ENCODE results near the gene TWIST1.

The TWIST1 gene

GRCh38 chr7:19118636-19119371, 1.4 kb upstream of the TWIST1 start:
- no peak for DNase-seq (ENCODE audit: low read depth, low spot score)
- peaks cover 2% of the 10 kb centered on the region for H3K4me1 ChIP-seq (ENCODE audit: insufficient read depth, insufficient read length)
- peaks cover 74% of the 10 kb centered on the region for H3K27me3 ChIP-seq (ENCODE audit: insufficient read depth, insufficient read length)
- no peaks in the 10 kb centered on the region for H3K9me3 ChIP-seq (ENCODE audit: insufficient read depth, low read length)
- peak overlapping the region; percentile 76 for H3K4me3 ChIP-seq (ENCODE audit: insufficient read length, low read depth)
- TF ChIP-seq SUZ12 (IDR thresholded peaks at IDR 0.05; ENCODE audit: extremely low read depth, insufficient read depth, insufficient read length) (peak; percentile 49), YY1 (IDR thresholded peaks at IDR 0.05; ENCODE audit: insufficient read depth, insufficient read length) (no peak)
- no peaks in the 10 kb centered on the region for H3K36me3 ChIP-seq (ENCODE audit: insufficient read depth, insufficient read length, low read length)
- H3K9ac ChIP-seq (ENCODE audit: insufficient read length, low read depth): peak overlapping the region; percentile 45

- H3K27me3 ChIP-seq (ENCODE audit: insufficient read depth, insufficient read length): peaks cover 82% of the 10 kb centered on the region
- H3K4me3 ChIP-seq (ENCODE audit: insufficient read length, low read depth): peak overlapping the region; percentile 76
- peak overlapping the region; percentile 46 for H3K9ac ChIP-seq (ENCODE audit: insufficient read length, low read depth)
- no peak for DNase-seq (ENCODE audit: low read depth, low spot score)
- H3K9me3 ChIP-seq (ENCODE audit: insufficient read depth, low read length): no peaks in the 10 kb centered on the region
- H3K4me1 ChIP-seq (ENCODE audit: insufficient read depth, insufficient read length): peaks cover 2% of the 10 kb centered on the region
- TF ChIP-seq ZNF274 (IDR thresholded peaks at IDR 0.05; ENCODE audit: low read depth, low read length) (no peak), SUZ12 (IDR thresholded peaks at IDR 0.05; ENCODE audit: extremely low read depth, insufficient read depth, insufficient read length) (no peak), YY1 (IDR thresholded peaks at IDR 0.05; ENCODE audit: insufficient read depth, insufficient read length) (no peak)
- no peaks in the 10 kb centered on the region for H3K36me3 ChIP-seq (ENCODE audit: insufficient read depth, insufficient read length, low read length)
Observed at GRCh38 chr7:19117870-19118608, 603 bp upstream of the TWIST1 start.

- Histone ChIP-seq H3K27me3 (ENCODE audit: insufficient read depth, insufficient read length) (peaks cover 93% of the 10 kb centered on the region), H3K4me3 (ENCODE audit: insufficient read length, low read depth) (peak overlapping the region; percentile 76)
- TF ChIP-seq ZNF274 (IDR thresholded peaks at IDR 0.05; ENCODE audit: low read depth, low read length): no peak
Observed at GRCh38 chr7:19116121-19117090, 1.0 kb downstream of the TWIST1 start.

GRCh38 chr7:19114551-19114855, 2.9 kb downstream of the TWIST1 start:
- DNase-seq (ENCODE audit: low read depth, low spot score): no peak
- no peaks in the 10 kb centered on the region for H3K9me3 ChIP-seq (ENCODE audit: insufficient read depth, low read length)
- no peak overlapping the region for H3K9ac ChIP-seq (ENCODE audit: insufficient read length, low read depth)
- no peak for TF ChIP-seq ZNF274 (IDR thresholded peaks at IDR 0.05; ENCODE audit: low read depth, low read length)
- TF ChIP-seq YY1 (IDR thresholded peaks at IDR 0.05; ENCODE audit: insufficient read depth, insufficient read length): no peak
- no peak for TF ChIP-seq SUZ12 (IDR thresholded peaks at IDR 0.05; ENCODE audit: extremely low read depth, insufficient read depth, insufficient read length)
- H3K4me3 ChIP-seq (ENCODE audit: insufficient read length, low read depth): no peak overlapping the region
- peaks cover 93% of the 10 kb centered on the region for H3K27me3 ChIP-seq (ENCODE audit: insufficient read depth, insufficient read length)
- H3K4me1 ChIP-seq (ENCODE audit: insufficient read depth, insufficient read length): peaks cover 2% of the 10 kb centered on the region
- no peaks in the 10 kb centered on the region for H3K36me3 ChIP-seq (ENCODE audit: insufficient read depth, insufficient read length, low read length)

More at GRCh38 chr7:19116121-19117090, 1.0 kb downstream of the TWIST1 start:
- peak overlapping the region; percentile 84 for H3K9ac ChIP-seq (ENCODE audit: insufficient read length, low read depth)
- peak; percentile 46 for DNase-seq (ENCODE audit: low read depth, low spot score)
- H3K36me3 ChIP-seq (ENCODE audit: insufficient read depth, insufficient read length, low read length): no peaks in the 10 kb centered on the region
- H3K4me1 ChIP-seq (ENCODE audit: insufficient read depth, insufficient read length): peaks cover 2% of the 10 kb centered on the region
- H3K9me3 ChIP-seq (ENCODE audit: insufficient read depth, low read length): no peaks in the 10 kb centered on the region

GRCh38 chr7:19113855-19114550, 3.4 kb downstream of the TWIST1 start:
- DNase-seq (ENCODE audit: low read depth, low spot score): no peak
- Histone ChIP-seq H3K4me3 (ENCODE audit: insufficient read length, low read depth) (no peak overlapping the region), H3K27me3 (ENCODE audit: insufficient read depth, insufficient read length) (peaks cover 93% of the 10 kb centered on the region), H3K36me3 (ENCODE audit: insufficient read depth, insufficient read length, low read length) (no peaks in the 10 kb centered on the region), H3K4me1 (ENCODE audit: insufficient read depth, insufficient read length) (peaks cover 2% of the 10 kb centered on the region), H3K9me3 (ENCODE audit: insufficient read depth, low read length) (no peaks in the 10 kb centered on the region), H3K9ac (ENCODE audit: insufficient read length, low read depth) (no peak overlapping the region)
- TF ChIP-seq ZNF274 (IDR thresholded peaks at IDR 0.05; ENCODE audit: low read depth, low read length) (no peak), YY1 (IDR thresholded peaks at IDR 0.05; ENCODE audit: insufficient read depth, insufficient read length) (no peak), SUZ12 (IDR thresholded peaks at IDR 0.05; ENCODE audit: extremely low read depth, insufficient read depth, insufficient read length) (no peak)

GRCh38 chr7:19113002-19113350, 4.5 kb downstream of the TWIST1 start:
- no peak for DNase-seq (ENCODE audit: low read depth, low spot score)
- Histone ChIP-seq H3K36me3 (ENCODE audit: insufficient read depth, insufficient read length, low read length) (no peaks in the 10 kb centered on the region), H3K27me3 (ENCODE audit: insufficient read depth, insufficient read length) (peaks cover 93% of the 10 kb centered on the region), H3K9ac (ENCODE audit: insufficient read length, low read depth) (no peak overlapping the region), H3K9me3 (ENCODE audit: insufficient read depth, low read length) (no peaks in the 10 kb centered on the region), H3K4me3 (ENCODE audit: insufficient read length, low read depth) (no peak overlapping the region), H3K4me1 (ENCODE audit: insufficient read depth, insufficient read length) (peaks cover 4% of the 10 kb centered on the region)
- TF ChIP-seq ZNF274 (IDR thresholded peaks at IDR 0.05; ENCODE audit: low read depth, low read length) (no peak), SUZ12 (IDR thresholded peaks at IDR 0.05; ENCODE audit: extremely low read depth, insufficient read depth, insufficient read length) (no peak)

Data from NT2/D1 (cell line).